GM18520 (cell line): ENCODE results near the gene DCLK2.

Experiments used
- ATAC-seq: cut with Tn5 transposase; IDR thresholded peaks from one replicate; pipeline ENCODE4 v1.9.1; 2021; ENCODE audit not compliant: unreplicated experiment

Gene DCLK2

DNA sequence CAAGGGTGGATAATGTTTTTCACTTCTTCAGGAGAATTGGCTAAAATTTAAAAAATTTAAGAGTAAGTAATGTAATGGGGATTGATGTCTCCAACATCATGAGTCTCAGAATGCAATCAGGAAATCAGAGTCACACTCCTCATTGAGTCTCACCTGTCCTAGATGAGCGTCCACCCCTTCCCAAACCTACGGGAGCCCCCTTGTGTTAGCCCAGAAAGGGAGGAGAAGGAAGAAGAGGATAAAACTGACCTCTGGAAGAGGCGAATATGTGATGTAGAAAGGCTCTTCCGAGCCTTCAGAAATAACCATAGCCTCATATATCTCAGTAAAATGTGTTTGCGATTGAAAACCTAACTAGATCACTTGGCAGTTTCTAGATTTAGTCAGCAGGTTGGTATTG is 157.1 kb downstream of the DCLK2 start:
- ATAC-seq = no peak

GRCh38 chr4:150235808-150236271 is 157.6 kb downstream of the DCLK2 start:
- ATAC-seq = no peak

- ATAC-seq = no peak
Measured at GRCh38 chr4:150236626-150237025, 158.4 kb downstream of the DCLK2 start.

DNA sequence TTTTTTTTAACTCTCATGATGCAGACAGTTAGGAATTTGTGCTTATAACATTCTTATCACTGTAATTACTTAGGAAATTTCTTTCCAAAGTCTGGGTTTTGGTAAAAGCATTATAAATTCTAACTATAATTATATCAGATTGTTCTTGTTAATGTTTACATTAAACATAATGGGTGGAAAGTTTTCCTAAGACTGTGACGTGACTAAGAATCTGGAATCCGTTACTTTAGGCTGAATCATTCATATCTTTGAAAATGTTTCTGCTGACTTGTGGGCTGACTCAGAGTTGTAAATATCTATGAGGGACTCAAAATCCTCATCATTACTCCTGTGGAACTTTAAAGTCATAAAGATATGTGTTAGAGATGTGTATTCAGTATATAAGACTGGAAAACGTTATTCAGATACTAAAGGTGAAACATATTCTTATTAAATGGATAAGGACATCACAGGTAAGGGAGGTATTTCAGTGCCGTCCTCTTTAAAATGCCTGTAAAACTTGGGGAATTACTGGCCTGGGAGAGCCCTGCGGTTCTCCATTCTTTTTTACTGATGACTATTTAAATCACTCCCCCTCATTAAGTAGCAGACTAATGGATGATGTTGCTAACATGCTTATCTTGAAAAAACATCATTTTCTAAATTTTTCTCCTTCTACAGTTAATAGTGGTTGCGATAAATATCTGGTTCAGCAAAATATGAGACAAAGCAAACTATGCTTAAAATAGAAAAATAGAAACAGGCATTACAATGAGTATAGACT is 159.0 kb downstream of the DCLK2 start:
- ATAC-seq = no peak

DNA sequence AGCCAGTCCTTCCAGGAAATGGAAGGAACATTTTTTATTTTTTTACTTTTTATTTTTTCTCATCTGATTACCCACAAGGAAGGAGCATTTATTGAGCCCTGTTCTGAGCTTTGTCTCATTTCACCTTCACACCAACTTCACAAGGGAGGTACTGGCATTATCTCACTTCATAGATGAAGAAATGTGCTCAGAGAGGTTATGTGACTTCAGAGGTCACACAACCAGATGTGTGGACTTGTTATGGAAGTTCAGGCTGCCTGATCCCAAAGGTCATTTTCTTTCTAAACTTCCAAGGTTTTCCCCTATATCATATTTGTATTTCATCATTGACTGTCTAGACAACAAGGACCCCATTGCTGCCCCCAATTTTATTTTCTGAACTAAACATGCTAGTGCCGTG is 160.3 kb downstream of the DCLK2 start:
- ATAC-seq = no peak

- no peak for ATAC-seq
Measured at GRCh38 chr4:150240011-150240410, 161.8 kb downstream of the DCLK2 start.

- ATAC-seq = no peak
Measured at GRCh38 chr4:150242820-150243458, 164.7 kb downstream of the DCLK2 start.

DNA sequence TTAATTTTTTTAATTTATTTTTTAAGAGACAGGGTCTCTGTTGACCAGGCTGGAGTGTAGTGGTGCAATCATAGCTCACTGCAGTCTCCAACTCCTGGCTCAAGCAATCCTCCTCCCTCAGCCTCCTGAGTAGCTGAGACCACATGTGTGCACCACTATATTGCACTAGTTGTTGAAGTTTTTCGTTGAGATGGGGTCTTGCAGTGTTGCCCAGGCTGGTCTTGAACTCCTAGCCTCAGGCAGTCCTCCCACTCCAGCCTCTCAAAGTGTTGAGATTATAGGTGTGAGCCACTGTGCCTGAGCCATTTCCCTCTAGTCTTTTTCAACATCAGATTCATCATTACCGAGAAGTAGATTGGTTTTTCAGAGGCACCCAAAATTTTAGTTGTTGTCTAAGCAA is 165.7 kb downstream of the DCLK2 start:
- no peak for ATAC-seq

DNA sequence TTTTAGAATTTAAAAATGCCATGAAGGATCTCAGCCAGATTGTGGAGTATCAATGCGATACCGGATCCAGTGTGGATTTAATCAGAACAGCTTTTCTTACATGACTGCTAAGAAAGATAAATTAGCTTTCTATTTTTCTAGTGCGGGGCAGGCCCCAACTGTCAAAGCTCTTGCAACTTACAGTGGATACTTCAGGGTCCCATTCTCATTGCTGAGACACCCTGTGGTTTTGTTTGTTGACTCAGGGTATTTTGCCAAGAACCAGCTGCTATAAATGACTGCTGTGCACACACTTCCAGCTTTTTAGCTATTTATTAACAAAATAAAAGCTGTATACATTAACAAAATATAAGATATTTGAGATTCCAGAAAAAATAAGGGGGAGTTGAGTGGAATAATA is 166.4 kb downstream of the DCLK2 start:
- no peak for ATAC-seq

- ATAC-seq = no peak
Measured at GRCh38 chr4:150247184-150247583, 168.9 kb downstream of the DCLK2 start.

DNA sequence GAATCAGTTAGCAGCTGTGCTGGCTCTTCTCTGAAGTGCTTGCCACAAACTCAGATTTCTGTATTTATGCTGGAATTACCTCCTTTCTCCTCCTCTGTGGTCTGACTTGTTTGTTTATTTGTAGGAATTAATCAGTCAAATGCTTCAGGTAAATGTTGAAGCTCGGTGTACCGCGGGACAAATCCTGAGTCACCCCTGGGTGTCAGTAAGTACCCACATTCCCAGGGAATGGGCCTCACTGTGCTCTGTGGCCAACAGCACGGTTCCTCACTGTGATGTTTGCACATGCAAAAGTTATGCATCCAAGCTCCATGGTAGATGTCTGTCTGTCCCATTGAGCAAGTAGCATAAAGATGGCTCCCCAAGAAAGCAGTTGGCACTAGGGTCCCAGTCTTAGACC is 169.9 kb downstream of the DCLK2 start:
- ATAC-seq = no peak

- ATAC-seq = no peak
Measured at GRCh38 chr4:150250293-150250997, 172.2 kb downstream of the DCLK2 start.

- ATAC-seq = no peak
Measured at GRCh38 chr4:150250998-150251651, 172.9 kb downstream of the DCLK2 start.

DNA sequence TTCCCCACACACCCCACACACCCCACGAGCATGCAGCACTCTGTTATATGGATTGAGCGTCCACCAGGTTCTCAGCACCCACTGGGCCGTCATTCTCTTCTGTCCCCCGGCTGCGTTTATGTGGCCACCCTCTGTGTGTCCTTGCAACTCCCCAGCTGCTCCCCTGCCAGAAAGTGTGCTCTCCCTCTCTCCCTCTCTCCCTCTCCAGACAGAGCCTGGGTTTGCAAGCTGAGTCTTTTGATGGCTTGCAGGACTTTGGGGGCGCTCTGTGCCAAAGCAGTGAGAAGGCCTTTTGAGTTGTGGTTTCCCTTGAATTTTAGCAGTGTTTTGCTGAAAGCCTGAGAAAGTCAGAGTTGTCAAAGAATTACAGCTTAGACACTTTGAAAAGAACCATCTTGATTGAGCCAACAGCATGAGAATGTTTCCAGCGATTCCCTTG is 173.5 kb downstream of the DCLK2 start:
- ATAC-seq = no peak

- ATAC-seq = no peak
Measured at GRCh38 chr4:150252306-150252705, 174.1 kb downstream of the DCLK2 start.

DNA sequence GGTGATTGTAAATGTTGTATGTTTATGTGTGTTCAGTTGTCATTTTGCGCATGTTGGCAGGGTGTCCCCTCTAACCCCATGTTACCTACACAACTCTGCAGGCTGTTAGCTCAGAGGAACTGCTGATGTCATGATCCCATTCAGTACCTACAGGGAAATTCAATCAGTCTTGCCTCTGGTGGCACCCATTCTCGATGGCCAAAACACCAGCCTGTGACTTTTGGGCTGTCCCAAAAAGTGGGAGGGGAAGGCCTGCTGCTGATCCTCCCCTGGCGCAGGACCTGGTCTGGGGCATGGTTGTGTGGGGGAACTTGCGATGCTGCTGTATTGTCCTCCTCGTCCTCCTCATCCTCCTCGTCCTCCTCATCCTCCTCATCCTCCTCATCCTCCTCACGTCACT is 174.5 kb downstream of the DCLK2 start:
- no peak for ATAC-seq

- no peak for ATAC-seq
Measured at GRCh38 chr4:150253416-150253815, 175.2 kb downstream of the DCLK2 start.

DNA sequence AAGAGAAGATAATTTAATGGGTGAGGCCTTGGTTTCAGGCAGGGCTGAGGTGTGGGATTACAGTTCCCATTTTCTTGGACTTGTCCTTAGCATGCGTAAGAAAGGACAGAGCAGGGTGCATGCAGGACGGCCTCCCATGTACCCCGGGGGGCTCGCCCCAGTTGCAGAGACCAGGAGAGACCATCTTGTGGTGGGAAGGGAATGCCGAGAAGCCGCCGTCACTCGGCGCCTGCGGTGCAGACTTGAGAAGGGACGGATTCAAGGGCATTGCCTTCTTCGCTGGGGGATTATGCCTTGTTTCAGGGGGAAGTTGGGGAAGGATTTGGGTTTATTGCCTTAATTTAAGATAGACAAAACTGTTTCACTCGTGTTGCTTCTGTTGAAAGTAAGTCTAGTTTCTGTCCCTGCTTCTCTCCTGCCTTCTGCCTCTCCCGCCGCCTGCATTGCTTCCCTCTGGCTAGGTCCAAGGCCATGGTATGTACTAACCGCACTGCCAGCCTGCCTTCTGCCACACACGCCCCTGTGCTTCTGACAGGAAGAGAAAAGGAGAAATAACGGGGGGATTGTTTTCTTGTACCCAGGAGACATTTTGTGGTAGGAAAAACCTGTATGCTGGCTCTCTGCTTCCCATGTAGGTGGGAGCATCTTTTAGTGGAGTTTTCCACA is 175.9 kb downstream of the DCLK2 start:
- ATAC-seq = no peak

DNA sequence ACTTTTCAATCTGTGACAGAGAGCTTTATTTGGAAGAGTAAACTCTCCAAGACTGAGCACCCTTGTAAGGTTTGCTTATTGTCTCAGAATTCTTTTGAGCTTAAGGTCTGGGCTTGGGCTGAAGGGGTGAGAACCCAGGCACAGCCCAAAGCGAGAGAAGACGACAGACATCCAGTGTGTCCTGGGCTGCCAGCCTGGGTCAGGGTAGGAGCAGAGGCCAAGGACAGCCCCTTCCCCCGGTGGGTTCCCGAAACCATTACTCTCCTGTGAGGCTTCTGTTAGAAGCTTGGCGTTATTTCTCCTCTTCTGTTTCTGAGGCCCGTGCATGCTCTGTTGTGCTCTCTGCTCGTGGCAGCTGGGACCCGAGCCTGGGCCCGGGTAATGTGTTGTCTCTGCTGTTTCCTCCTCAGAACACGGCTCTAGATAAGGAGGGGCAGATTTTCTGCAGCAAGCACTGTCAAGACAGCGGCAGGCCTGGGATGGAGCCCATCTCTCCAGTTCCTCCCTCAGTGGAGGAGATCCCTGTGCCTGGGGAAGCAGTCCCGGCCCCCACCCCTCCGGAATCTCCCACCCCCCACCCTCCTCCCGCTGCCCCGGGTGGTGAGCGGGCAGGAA is 177.5 kb downstream of the DCLK2 start:
- no peak for ATAC-seq

DNA sequence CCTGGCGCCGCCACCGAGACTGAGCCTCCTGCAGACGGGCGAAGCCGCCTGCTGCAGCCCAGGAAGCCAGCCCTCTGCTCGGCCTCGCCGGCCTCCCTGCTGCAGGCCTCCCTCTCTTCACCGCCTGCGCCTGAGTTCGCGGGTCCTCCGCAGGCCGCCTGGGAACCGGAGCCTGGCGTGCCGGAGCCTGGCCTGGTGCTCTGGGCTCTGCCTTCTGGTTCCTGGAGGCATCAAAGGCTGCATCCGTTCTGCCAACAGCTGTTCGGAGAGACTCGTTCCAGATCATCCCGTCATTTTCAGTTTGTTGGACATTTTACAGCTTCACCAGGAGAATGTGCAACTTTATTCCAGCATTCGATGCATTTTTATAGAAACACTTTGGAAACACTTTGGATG is 178.0 kb downstream of the DCLK2 start:
- ATAC-seq = no peak
